Hematopoietic multipotent progenitor cell treated with erythropoietin and hydrocortisone succinate and interleukin-3 and kit ligand, for 17 days (in vitro differentiated cells): ENCODE data around the gene NLGN1.

Experiments used
- DNase-seq: peaks from one replicate; pipeline ENCODE4 v3.0.0-alpha.2; 2015; ENCODE audit warnings: low spot score

Gene NLGN1

DNA sequence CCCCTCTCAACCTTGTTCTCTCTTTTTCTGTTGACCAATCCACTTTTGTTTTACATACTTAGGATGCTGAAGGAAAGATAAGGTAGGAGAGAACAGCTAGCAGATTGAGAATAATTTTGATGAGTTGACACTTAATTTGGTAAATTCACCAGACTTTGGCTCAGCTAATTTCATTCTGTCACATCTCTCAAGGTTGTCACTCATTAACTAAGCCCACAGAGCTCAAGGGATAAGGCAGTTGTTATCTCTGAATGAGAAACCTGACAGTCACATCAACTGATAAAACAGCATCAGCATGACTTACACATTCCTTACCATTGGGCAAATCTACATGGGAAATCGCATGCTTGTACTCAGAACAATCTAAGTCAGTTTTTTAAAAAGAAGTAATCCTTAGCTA, 591.4 kb downstream of the NLGN1 start:
- no peak for DNase-seq

DNA sequence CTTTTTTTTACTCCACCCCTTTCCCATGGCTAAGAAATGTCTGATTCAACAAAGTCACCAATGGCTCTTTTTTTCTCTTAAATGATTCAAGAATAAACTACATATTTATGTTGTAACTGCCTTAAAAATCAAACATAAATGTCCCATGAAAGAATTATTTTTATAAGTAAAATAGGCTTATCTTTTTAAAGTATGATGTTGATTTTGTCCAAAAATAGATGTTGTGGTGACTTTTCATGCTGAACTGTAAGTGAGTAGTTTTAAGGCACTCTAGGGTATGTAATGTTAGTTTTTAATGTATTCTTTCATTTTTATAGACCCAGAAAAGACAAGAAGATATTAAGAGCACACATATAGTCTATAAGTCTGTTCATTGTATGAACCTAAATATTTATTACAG, 594.9 kb downstream of the NLGN1 start:
- no peak for DNase-seq

DNA sequence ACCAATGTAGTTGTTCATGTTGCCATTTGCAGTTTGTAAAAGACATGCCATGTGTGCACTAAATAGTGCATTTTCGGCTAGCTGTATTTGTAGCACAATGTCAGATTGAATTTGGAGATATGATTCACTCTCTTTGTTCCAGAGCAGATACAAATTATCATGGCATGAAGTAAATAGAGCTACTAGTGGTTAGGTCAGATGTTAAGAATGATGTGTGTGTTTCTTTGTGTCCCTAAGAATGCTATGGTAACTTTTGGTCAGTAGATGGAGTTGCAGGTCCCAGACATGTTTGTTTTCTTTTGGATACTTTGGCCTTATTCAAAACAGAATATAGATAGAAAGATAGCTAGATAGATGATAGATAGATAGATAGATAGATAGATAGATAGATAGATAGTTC, 595.8 kb downstream of the NLGN1 start:
- no peak for DNase-seq

DNA sequence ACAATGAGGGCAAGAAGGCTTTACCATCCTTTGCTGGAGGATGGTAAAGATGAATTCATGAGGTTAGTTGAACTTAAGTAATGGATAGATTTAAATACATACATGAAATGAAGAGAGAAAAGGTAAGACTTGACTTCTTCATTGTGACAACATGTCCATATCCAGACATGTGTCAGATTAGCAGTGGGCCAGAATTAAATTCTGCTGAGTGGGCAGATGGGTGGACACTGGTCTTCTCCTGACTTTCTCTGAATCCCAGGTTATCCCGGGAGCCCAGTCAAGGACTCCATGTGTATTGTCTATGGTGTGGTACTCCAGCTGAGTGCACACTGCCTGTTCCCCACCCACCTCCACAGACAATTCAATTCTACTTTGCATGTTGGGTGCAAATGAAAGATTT, 603.1 kb downstream of the NLGN1 start:
- DNase-seq: no peak

DNA sequence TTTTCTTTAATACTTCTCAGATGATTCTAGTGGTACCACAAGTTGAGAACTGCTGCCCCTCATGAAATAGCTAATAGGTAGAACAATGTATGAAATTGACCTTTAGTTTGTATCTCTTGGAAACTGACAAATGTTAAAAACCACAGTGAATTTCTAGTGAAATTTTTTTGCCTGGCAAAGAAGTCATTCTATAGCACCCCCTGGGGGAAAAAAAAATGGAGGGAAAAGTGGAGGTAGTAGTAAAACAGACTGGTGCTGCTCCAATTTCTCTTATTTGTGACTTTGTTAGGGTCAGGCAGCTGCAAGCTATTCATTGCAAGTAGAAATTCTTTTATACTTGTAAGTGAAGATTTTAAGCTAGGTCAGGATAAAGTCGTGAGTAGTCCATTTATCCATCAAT, 605.0 kb downstream of the NLGN1 start:
- DNase-seq: no peak

DNA sequence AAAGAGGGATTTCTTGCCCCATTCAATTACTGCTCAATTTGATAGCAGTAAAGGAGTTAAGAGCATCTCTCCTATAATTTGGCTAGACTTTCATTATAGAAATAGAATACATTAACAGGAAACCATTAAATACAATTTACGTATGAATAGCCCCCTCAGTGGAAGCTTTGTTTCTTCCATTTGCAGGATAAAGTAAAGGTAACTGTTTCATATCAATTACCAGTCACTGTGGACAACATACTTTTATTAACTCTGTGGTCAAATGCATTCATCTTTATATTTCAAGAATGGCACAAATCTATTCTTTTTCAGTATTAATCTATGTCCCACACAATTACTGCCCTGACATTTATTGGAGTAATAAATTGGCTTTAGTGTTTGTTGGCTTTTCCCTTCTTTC, 613.4 kb downstream of the NLGN1 start:
- no peak for DNase-seq

DNA sequence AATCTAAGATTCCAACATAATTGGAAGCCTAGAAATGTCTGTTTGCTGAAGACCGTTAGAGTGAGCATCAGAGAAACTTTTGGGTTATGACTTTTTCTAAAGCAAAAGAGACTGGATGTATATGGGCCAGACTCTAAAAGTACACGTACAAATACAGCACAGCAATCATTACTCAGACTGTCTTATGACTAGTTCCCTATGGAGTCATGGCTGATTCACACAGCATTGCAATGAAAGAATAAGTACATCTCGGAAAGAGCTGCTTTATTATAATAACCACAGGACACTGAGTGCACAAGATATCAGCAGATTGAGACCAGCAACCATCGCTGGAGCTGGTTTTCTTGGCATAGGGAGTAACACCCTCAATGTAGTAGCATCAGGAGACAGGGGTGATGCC, 618.6 kb downstream of the NLGN1 start:
- DNase-seq: no peak

DNA sequence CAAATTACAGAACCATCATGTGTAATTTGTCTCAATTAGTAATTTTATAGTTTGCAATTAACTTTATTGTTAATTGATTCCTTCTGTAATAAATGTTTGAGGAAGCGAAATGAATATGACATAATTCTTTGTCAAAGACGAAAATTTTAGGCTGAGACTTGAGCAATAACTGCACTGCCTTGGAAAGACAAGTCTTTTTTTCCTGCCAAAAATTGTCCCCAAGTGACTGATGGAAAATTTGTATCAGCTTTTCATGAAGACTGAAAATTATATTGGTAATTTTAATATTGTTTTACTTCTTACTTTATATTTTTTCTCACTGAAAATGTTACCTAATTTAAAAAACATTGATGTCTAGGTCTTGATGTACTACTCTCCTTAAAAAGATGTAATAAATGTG, 622.6 kb downstream of the NLGN1 start:
- DNase-seq: no peak

DNA sequence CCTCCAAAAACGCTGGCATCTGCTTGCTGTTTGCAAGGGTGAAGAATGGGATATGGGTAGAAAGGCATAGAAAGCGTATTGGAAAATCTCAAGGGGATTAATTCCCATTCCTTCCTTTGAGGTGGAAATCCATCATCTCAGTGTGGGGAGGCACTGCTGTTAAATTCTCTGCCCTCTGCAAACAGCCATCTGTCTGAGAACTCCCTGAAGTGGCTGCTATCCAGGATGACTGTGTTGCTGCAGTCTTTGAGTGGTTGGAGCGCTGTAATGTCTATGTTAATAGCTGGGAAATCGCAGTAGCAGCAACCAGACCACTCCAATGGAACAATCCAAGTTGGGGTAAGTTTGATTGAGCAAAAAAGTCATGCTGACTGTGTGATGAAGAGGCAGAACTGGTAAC, 625.9 kb downstream of the NLGN1 start:
- no peak for DNase-seq

DNA sequence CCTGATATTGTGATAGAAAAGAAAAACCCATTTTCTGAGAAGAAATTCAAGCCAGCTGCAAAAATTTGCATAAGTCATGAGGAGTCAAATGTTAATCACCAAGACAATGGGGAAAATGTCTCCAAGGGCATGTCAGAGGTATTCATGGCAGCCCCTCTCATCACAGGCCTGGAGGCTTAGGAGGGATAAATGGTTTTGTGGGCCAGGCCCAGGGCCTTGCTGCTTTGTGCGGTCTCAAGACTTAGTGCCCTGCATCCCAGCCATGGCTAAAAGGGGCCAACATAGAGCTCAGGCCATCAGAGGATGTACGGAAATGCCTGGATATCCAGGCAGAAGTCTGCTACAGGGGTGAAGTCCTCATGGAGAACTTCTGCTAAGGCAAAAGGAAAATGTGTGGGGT, 631.1 kb downstream of the NLGN1 start:
- DNase-seq: no peak

DNA sequence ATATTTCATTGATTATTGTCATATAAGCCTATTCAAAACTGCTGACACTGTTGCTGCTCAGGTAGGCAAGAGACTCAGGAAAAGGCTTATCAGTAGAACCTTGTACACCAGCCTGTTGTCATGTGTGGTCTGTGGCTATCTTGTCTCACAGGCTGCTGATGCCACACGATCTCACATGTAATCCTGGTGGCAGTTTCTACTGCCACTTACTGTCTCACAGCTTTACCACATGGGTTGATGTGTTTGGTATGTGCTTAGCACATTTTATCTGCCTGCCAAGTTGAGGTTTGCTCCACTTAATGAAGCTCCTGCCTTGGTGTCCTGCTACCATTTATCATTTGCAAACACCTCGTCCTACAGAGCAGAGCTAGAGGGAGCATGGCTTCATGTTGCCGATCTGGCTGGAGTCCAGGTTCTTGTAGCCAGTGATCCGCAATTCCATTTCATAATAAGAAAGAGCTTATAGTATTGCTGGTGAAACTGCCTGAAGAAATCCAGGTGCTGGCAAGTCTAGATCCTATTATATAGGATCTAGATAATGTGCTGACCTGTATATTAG, 637.9 kb downstream of the NLGN1 start:
- no peak for DNase-seq

DNA sequence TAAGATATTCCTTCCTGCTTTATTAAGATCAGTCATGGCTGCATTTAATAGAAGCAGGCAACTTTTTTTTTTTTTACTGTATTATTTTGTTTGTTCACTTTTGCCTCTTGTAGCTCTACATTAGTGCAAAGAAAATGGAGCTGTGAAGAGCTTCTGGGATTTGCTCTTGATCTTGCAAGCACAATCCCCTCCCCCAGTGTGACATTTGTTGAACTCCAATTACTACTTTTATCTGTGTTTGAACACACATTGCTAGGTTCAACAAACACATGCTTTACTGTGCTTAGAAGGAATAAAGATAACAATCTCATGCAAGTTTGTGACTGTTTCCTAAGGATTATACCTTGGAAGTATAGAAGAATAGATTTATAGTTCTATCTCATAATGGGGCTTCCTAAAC, 648.8 kb downstream of the NLGN1 start:
- DNase-seq: no peak

DNA sequence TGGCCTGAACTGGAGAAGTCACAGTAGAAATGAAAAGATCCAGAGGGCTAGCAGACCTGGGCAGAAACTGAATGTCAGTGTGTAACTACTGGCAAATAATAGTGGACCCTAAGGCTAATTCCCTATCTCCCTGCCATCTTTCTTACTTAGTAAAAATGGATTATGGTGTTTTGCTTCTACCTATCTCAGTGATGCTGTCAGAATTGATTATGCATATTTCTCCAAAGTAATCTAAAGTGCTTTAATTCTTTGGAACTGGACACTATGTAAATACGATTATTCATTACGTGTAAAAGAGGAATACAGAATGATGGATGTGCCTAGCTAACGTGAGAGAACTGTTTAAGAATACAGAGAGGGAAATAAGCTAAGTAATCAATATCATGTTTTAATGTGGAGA, 651.9 kb downstream of the NLGN1 start:
- DNase-seq: no peak

DNA sequence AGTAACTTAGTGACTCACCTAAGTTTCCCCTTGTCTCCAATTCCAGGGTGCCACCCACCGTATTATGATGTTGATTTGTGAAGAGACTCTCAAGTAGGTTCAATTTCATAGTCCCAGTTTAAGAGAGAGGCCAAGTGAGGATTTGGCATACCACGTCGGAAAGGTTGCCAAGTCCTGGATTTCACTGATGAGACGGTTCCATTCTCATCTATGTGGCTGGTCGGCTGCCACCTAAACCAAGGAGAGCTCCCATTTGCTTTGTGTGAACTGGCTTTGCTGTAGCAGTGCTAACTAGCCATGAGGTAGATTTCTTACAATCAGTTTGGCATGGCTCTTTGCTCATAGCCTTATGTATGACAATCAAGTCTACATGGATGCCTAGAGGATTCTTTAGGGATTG, 653.6 kb downstream of the NLGN1 start:
- DNase-seq: no peak

DNA sequence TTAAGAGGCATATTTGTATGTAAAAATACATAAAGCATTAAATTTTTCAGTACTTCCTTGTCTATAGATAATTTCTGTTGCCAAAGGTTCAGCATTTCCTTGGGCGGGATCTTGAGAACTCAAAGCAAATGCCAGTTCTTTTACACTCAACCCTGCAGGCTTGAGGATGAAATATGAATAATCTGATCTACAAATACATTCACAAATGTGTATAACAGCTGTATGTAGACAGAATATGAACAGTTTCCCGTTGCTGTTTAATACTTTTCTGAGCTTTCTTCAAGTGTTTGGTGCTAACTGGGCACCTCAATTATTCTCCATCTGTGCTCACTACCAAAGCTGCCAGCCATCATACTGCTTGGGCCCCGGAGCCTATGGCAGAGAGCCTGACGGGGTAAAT, 661.3 kb downstream of the NLGN1 start:
- DNase-seq: no peak

DNA sequence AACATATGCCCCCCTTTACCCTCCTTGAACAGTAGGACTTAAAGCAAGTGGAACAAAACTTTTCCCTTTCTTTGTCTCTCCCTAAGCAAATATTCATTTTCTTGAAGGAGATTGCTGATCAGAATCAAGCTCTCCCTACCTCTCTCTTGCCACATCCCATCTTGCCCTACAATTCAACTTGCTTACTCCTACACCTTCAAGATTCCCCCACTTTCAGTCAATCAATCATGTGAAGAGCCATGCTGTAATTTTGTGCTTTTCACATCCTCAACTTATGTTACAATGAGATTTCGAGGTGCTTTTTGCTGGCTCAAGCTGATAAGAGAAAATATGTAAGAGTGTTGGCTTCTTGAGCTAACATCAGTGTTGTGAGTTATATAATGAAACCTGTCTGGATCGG, 662.9 kb downstream of the NLGN1 start:
- DNase-seq: no peak

DNA sequence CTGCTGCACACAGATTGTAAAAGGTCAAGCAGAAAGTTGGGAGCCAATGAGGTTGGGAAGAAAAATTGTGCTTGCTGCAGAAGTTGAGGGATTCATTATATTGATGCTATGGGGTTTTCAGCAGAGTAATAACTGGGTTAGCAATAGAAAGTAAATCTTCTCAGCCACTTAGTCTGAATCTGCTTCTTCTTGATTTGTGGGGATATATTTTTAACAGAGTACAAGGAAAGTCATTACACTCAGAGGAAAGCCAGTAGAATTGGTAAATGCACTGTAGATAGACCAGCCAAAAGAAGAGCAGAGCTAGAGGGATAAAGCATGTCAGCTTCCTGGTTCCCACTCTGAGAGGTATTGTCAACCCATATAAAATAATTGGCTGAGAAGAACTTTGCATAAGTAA, 663.6 kb downstream of the NLGN1 start:
- no peak for DNase-seq

DNA sequence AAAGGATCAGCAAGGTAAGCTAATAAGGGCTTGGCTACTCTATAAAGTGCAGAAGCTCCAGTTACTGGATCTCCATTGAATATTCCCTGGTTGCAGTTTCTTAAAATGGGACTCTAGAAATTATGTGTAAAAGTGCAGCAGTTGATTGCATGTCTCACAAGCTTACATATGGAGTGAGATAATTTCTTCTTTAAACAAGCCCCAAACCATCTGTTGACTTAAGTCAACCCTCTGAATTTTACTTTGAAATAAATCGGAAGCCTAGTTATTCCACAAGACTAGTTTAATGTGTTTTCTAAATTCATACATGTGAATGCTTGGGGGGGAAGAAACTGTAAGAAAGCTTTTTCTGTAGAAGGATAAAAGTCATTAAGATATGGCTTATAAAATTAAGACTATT, 664.2 kb downstream of the NLGN1 start:
- DNase-seq: no peak

DNA sequence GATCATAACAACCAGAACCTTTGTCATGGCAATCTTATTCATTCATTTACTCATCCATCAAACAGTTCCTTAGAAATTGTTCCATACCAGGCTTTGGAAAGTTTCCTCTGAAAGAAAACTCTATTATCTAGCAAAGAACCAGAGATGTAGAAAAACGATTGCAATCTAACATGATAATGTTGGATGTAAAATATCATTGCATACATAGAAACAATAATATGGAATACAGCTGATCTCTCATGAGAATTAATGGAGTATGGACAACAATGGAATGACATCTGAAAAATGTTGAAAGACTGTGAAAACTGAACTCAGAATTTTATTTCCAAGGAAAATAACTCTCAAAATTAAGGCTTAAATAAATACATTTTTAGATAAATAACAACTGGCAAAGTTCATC, 665.4 kb downstream of the NLGN1 start:
- no peak for DNase-seq

DNA sequence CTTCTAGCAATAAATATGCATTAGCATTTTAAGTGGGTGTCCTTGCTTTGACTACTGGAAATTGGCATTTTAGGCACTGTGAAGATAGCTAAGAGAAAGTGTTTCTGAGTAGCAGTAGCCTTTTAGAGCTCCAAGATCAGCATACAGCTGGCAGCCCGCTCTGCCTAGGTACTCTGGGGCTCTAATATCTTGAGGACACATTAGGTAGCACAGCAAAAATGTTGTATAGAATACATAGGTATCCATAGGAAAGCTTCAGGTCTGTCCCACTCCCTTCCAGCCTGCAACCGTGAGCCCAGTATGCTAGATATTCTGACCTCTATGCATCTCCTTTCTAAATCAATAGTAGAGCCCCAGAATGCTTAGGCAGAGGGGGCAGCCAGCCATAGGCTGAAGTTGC, 670.5 kb downstream of the NLGN1 start:
- no peak for DNase-seq

DNA sequence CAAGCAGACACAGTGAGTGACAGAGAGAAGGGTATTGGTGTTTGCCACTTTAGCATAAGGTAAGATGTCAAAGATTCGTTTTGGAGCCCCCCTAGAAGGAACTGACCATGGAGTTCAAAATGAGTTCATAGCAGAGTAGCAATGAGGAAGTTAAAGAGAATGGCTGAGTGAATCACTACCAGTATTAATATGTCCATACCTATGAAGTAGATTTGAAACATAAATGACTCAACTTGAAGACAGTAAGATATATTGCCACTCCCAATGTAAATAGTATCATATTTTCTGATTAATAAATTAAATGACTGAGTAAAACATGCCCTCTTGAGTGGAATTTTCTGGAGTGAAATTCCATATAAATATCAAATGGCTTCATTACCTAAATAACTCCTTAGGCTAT, 675.1 kb downstream of the NLGN1 start:
- DNase-seq: no peak

DNA sequence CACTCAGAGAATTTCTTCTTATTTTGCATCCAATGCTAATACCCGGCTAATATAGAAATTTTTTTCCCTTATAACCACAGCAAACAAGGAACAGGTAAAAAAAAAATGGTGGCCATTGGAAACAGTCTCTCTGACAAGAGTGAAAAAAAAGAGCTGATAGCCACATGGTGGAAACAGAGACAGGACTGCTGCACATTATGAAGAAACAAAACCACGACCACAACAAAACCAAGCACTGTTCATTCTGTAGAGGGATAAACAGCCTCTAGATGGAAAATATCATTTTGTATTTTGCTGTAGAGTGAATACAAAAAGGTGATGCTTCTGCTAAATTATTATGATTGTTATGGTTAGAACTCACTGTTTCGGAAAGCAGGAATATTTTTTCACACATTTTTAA, 686.2 kb downstream of the NLGN1 start:
- no peak for DNase-seq

DNA sequence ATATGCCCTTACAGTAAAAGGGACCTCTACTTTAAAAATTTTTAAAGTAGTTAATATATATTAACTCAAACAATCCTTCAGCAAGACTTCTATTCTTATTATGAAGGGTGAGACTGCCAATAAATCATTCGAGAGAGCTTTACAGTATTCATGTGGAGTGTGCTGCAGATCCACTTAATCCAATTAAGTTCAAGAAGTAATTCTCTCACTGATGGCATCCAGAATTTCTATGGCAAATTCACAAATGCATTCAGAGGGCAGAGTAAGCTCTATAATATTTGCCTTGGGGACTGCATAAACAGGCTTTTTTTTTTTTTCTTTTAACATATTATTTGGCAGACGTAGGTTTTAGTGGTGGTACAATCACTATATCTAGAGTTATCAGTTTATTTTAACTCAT, 692.0 kb downstream of the NLGN1 start:
- DNase-seq: no peak

DNA sequence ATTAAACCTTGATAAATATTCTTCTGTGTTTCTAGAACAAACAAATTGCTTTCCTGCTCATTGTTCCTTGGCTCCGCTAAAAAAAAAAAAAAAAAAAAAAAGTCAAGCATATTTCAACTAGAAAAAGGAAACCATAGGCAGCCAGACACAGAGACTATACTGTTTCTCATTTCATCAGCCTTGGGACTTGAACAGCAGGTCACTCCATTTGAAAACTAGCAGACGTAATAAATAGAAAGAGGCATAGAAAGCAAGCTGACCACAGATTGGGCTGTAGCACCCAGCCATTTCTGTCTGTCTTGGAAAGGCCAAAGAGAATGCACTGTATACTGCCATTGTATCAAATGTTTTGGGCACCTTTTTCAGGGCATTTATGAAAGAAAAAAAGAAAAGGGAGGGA, 697.1 kb downstream of the NLGN1 start:
- DNase-seq: no peak

DNA sequence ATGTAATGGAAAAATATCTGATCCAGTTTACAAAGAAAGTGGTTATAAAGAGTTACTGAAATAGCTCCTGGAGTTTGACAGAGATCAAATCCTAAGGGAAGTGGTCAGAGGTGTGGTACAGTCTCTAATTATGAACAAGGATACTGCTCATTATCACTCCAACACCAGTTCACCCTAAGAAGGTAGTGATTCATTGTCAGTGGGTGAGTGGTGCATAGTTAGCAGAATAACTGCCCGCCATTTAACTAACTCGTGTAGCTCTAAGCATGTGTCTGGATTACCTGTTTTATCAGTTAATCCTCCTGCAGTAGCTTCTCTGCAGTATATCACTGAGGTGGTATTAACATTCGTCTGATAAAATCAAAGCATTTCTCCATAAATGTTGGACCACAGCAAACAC, 700.1 kb downstream of the NLGN1 start:
- no peak for DNase-seq
